CD1c-positive myeloid dendritic cell (primary cell): ENCODE data around the gene AP3S2.
A peak's percentile ranks its signal among the peaks of the same experiment; 100 is the strongest.
"Not testable (repeated sequence)": the region's sequence is repeated elsewhere in the genome, so short reads cannot be mapped to it uniquely, and the experiment has no call there.

Experiments used
- DNase-seq: peaks from one replicate; pipeline ENCODE4 v3.0.0-alpha.2; 2016; ENCODE audit errors: extremely low spot score

AP3S2 gene

GRCh38 chr15:89799918-89800498 is 93.8 kb downstream of the AP3S2 start:
- DNase-seq: no peak

- no peak for DNase-seq
Observed at GRCh38 chr15:89799011-89799911, 94.5 kb downstream of the AP3S2 start.

- no peak for DNase-seq
Observed at GRCh38 chr15:89797678-89798201, 96.1 kb downstream of the AP3S2 start.

- DNase-seq: no peak
Observed at GRCh38 chr15:89795996-89796395, 97.8 kb downstream of the AP3S2 start.

GRCh38 chr15:89794627-89795241 is 99.1 kb downstream of the AP3S2 start:
- DNase-seq: no peak

GRCh38 chr15:89792106-89792805 is 101.5 kb downstream of the AP3S2 start:
- DNase-seq: no peak

- DNase-seq: no peak
Observed at GRCh38 chr15:89790661-89791060, 103.1 kb downstream of the AP3S2 start.

DNA sequence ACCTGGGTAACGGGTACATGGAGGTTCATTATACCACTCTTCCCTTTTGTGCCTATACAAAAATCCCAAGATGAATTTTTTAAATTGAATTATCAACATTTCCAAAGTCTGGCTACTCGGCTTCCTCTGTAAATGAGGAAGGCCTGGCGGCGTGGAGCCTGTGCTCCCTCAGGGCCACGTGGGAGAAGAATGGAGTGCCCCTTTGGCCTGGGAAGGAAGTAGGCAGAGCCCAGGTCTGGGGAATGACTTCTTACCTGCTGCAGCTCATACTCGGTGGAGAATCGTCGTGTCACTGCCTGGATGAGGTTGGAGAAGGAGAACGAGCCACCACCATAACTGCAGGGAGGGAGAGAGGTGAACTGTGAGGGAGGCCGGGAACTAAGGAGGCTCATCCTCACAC is 103.6 kb downstream of the AP3S2 start:
- DNase-seq: no peak

DNA sequence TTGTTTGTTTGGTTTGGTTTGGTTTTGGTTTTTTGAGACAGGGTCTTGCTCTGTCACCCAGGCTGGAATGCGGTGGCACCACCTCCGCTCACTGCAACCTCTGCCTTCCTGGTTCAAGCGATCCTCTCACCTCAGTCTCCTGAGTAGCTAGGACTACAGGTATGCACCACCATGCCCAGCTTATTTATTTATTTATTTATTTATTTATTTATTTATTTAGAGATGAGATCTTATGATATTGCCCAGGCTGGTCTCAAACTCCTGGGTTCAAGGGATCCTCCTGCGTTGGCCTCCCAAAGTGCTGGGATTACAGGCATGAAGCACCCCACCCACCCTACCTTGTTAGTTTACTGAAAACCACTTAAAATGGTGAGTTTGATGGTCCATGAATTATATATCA is 105.2 kb downstream of the AP3S2 start:
- DNase-seq: not testable (repeated sequence)

DNA sequence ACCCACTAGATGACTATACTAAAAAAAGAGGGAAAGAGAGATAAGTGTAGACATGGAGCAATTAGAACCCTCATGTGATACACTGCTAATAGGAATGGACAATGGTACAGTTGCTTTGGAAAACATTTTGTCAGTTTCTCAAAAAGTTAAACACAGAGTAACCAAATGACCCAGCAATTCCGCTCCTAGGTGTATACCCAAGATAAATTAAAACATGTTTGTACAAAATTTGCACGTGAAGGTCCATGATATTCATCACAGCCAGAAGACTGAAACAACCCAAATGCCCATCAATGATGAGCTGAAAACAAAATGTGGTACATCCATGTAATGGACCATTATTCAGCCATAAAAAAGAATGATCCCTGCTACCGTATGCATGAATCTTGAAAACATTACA is 105.8 kb downstream of the AP3S2 start:
- no peak for DNase-seq

DNA sequence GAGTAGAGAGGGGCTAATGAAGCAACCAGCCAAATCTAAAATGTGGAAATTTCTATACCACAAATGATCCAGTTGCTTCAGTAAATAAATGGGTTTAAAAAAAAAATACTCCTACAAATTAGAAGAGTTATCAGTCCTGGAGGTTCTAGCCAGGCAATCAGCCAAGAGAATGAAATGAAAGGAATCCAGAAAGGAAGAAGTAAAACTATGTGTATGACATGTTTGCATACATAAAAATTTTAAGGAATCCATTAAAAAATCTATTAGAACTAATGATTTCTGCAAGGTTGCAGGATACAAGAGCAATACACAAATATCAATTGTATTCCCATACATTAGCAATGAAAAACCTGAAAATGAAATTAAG is 108.0 kb downstream of the AP3S2 start:
- no peak for DNase-seq

DNA sequence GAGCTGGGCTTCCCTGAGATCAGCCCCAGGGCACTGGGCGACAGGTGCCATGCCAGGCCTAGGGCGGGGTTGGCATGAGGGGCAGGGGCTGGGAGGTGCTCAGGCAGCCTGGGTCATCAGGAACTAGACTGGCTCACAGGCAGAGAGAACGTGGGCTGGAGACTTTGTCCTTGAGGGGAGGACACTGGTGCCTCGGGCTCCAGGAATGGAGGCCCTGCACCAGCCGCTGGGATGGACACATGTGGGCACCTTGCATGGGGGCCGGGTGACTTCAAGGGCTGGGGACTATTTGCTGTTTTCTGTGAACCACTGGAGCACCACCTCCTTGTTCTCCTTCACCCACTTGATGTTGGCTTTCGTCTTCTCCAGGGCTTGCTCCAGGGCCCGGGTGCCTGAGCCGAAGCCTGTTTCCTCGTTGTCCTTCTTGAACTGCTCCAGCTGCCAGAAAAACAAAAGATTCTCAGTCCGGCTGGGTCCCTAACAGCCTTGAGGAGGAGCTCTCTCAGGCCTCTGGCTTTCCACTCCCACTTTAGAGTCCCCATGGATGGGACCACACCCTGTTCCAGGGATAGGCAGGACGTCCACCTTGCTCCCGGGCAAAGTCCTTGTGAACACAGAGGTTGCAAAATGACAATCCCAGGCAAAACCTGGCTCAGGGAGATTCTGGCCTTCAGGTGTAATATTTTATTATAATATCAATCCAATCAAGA is 108.6 kb downstream of the AP3S2 start:
- DNase-seq: no peak

GRCh38 chr15:89784686-89784960 is 109.2 kb downstream of the AP3S2 start:
- no peak for DNase-seq

DNA sequence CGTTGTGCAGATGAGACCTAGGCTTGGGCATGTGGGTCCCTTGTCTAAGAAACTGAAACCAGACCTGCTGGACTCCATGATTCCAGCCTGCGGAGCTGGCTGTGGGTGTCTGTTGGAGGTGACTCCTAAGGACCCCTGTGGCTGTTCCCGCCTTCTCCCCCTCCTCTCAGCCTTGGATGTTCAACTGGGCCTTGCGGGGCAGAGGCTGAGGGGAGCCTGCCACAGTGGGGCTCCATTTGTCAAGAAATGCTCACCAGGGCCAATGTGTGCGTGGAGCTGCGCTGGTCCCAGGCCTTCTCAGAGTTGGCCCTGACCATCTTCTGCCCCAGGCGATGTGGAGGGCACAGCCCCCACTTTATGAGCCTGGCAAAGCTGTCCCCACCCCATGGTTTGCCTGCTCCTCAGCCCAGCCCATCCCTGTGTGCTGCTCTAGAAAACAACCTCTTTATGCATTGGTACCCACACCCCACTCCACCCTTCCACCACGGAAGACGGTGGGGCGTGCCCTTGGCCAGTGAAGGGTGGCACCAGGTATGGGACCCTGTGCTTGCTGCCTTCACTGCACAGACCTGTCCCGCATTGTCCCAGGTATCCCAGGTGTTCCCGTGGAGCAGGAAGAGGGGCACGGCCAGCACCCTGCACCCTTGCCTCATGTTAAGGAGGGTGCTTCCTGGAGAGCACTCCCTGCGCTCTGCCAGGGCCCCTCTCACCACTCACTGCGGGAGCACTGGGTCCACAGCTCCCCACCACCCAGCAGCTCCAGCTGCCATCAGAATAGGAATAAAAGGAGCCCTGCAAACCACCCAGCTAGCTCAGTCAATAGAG is 109.7 kb downstream of the AP3S2 start:
- no peak for DNase-seq

DNA sequence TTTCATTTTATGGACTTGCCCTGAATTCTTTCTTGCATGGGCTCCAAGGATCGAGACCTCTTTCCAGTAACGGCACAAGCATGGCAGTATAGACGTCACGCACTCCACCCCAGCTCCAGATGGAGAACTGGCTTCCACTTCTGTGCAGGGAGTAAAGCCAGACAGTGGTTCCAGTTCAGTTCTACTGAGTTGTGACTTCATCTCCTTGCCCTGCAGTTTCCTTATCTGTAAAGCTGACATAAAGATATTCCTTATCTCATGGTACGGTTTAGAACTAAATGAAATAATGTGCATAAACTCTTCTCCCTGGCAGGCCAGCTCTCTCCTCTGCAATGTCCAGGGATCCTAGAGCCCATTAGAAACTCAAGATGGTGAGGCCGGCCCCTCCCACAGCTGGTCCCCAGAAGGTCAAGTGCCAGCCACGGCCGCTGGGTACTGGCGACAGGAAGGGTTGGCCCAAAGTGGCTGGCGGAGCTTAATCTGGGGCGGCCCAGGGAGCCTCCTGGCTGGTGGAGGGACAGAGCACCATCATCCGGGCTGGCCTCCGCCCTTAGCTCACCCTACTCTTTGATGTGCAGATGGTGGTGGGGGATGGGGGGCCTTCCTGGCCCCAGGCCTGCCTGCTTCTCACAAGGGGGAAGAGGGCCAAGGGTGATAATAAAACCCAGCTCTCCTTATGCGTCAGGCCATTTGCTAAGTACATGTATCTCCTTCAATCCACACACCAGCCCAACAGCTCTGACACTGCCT is 110.5 kb downstream of the AP3S2 start:
- DNase-seq: peak; percentile 14

DNA sequence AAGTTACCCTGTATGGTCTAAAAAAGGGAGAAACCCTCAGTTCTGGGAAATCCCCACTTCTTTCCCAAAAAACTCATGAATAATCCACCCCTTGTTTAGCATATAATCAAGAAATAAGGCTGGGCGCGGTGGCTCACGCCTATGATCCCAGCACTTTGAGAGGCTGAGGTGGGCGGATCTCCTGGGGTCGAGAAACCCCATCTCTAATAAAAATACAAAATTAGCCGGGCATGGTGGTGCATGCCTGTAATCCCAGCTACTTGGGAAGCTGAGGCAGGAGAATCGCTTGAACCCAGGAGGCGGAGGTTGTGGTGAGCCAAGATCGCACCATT is 111.2 kb downstream of the AP3S2 start:
- not testable (repeated sequence) for DNase-seq

- DNase-seq: peak; percentile 83
Observed at GRCh38 chr15:89781891-89782618, 111.7 kb downstream of the AP3S2 start.

- DNase-seq: peak; percentile 87
Observed at GRCh38 chr15:89781055-89781454, 112.7 kb downstream of the AP3S2 start.

- DNase-seq: no peak
Observed at GRCh38 chr15:89780601-89781000, 113.2 kb downstream of the AP3S2 start.
